Effector memory CD8-positive, alpha-beta T cell (primary cell): ENCODE data around the gene CASP7.
"Not testable (repeated sequence)": the region's sequence is repeated elsewhere in the genome, so short reads cannot be mapped to it uniquely, and the experiment has no call there.

Source experiments
- ATAC-seq: fragments of 150-1000 bp; cut with Tn5 transposase; replicated peaks from 2 replicates; pipeline ENCODE4 v1.10.0; 2021; ENCODE audit warnings: mild to moderate bottlenecking, moderate library complexity
- DNase-seq, 3 experiments: peaks; one replicate each; pipeline ENCODE4 v3.0.0; 2021
- H3K27ac Mint-ChIP-seq, 2 donors: one replicate each; pipeline ENCODE4 v1.8.0; 2022; ENCODE audit warnings: mild to moderate bottlenecking in 2 of 2, mixed read lengths in 2 of 2, moderate library complexity in 2 of 2
- H3K27me3 Mint-ChIP-seq, 2 donors: one replicate each; pipeline ENCODE4 v1.8.0; 2022; ENCODE audit warnings: mixed read lengths in 2 of 2
- H3K36me3 Mint-ChIP-seq: one replicate; pipeline ENCODE4 v1.8.0; 2022; ENCODE audit warnings: mild to moderate bottlenecking, moderate library complexity, mixed read lengths; ENCODE audit not compliant: insufficient read depth
- H3K4me1 Mint-ChIP-seq, 2 donors: one replicate each; pipeline ENCODE4 v1.8.0; 2022; ENCODE audit warnings: low read depth in 2 of 2, mixed read lengths in 2 of 2
- H3K4me3 Mint-ChIP-seq, 2 donors: one replicate each; pipeline ENCODE4 v1.8.0; 2022; ENCODE audit warnings: mild to moderate bottlenecking in 2 of 2, mixed read lengths in 2 of 2, moderate library complexity in 2 of 2
- H3K9me3 Mint-ChIP-seq, 2 donors: one replicate each; pipeline ENCODE4 v1.8.0; 2022; ENCODE audit warnings: mixed read lengths in 2 of 2

Gene CASP7

GRCh38 chr10:113651898-113652297 lies 27.8 kb upstream of the CASP7 start:
- DNase-seq = no peak

GRCh38 chr10:113652456-113652855 lies 27.3 kb upstream of the CASP7 start:
- H3K36me3 Mint-ChIP-seq, ATAC-seq, H3K4me1 Mint-ChIP-seq, H3K27ac Mint-ChIP-seq, DNase-seq, H3K4me3 Mint-ChIP-seq, H3K9me3 Mint-ChIP-seq: not testable (repeated sequence)
- peaks cover 39 to 71% of the 10 kb centered on the region in 2 donors for H3K27me3 Mint-ChIP-seq

More at GRCh38 chr10:113651898-113652297, 27.8 kb upstream of the CASP7 start:
- Mint-ChIP-seq H3K4me3 (no peak overlapping the region), H3K27ac (no peak overlapping the region), H3K4me1 (no peaks in the 10 kb centered on the region), H3K9me3 (no peaks in the 10 kb centered on the region), H3K27me3 (peaks cover 42 to 76% of the 10 kb centered on the region in 2 donors), H3K36me3 (no peaks in the 10 kb centered on the region)
- ATAC-seq = no peak

- Mint-ChIP-seq H3K36me3 (no peaks in the 10 kb centered on the region), H3K27me3 (peaks cover 31 to 40% of the 10 kb centered on the region in 2 donors), H3K9me3 (no peaks in the 10 kb centered on the region), H3K4me1 (no peaks in the 10 kb centered on the region), H3K4me3 (no peak overlapping the region), H3K27ac (no peak overlapping the region)
- no peak for ATAC-seq
- DNase-seq = no peak
Measured at GRCh38 chr10:113656896-113657295, 22.8 kb upstream of the CASP7 start.

- no peak overlapping the region for H3K4me3 Mint-ChIP-seq
- ATAC-seq (no peak), DNase-seq (no peak)
- no peaks in the 10 kb centered on the region for H3K36me3 Mint-ChIP-seq
- peaks cover 29 to 36% of the 10 kb centered on the region in 2 donors for H3K27me3 Mint-ChIP-seq
- no peak overlapping the region for H3K27ac Mint-ChIP-seq
- no peaks in the 10 kb centered on the region for H3K4me1 Mint-ChIP-seq
- H3K9me3 Mint-ChIP-seq = no peaks in the 10 kb centered on the region
Measured at GRCh38 chr10:113657544-113657943, 22.2 kb upstream of the CASP7 start.

- H3K27ac Mint-ChIP-seq = no peak overlapping the region
- peaks cover 9 to 20% of the 10 kb centered on the region in 2 donors for H3K27me3 Mint-ChIP-seq
- DNase-seq (no peak), ATAC-seq (no peak)
- H3K4me3 Mint-ChIP-seq = no peak overlapping the region
- H3K36me3 Mint-ChIP-seq = no peaks in the 10 kb centered on the region
- H3K4me1 Mint-ChIP-seq = no peaks in the 10 kb centered on the region
- H3K9me3 Mint-ChIP-seq = no peaks in the 10 kb centered on the region
Measured at GRCh38 chr10:113661332-113661731, 18.4 kb upstream of the CASP7 start.

GRCh38 chr10:113663142-113663541 lies 16.6 kb upstream of the CASP7 start:
- no peaks in the 10 kb centered on the region for H3K4me1 Mint-ChIP-seq
- no peak overlapping the region for H3K4me3 Mint-ChIP-seq
- H3K36me3 Mint-ChIP-seq = no peaks in the 10 kb centered on the region
- peaks cover 15 to 25% of the 10 kb centered on the region in 2 donors for H3K27me3 Mint-ChIP-seq
- DNase-seq (no peak), ATAC-seq (no peak)
- no peak overlapping the region for H3K27ac Mint-ChIP-seq
- no peaks in the 10 kb centered on the region for H3K9me3 Mint-ChIP-seq

- H3K9me3 Mint-ChIP-seq = no peaks in the 10 kb centered on the region
- no peak within 1 kb of the TSS for H3K4me3 Mint-ChIP-seq
- H3K36me3 Mint-ChIP-seq = no peaks in the 10 kb centered on the region
- peaks cover 15 to 28% of the 10 kb centered on the region in 2 donors for H3K27me3 Mint-ChIP-seq
- no peak for DNase-seq
- H3K27ac Mint-ChIP-seq = no peak within 1 kb of the TSS
- H3K4me1 Mint-ChIP-seq = no peaks in the 10 kb centered on the region
- ATAC-seq = no peak
Measured at GRCh38 chr10:113663908-113664307, 15.8 kb upstream of the CASP7 start, which contains the start of gene NRAP. Gene NRAP, minus strand, starts transcription at chr10:113664041. Its CDS starts 159 bp downstream, at chr10:113663882.

GRCh38 chr10:113665352-113665751 lies 14.4 kb upstream of the CASP7 start:
- ATAC-seq = no peak
- H3K4me1 Mint-ChIP-seq = no peaks in the 10 kb centered on the region
- DNase-seq = no peak

GRCh38 chr10:113665806-113666354 lies 13.8 kb upstream of the CASP7 start:
- Mint-ChIP-seq H3K36me3 (no peaks in the 10 kb centered on the region), H3K4me3 (no peak overlapping the region), H3K4me1 (no peaks in the 10 kb centered on the region), H3K27me3 (peaks cover 19 to 33% of the 10 kb centered on the region in 2 donors), H3K9me3 (no peaks in the 10 kb centered on the region), H3K27ac (no peak overlapping the region)
- ATAC-seq (no peak), DNase-seq (no peak)

More at GRCh38 chr10:113665352-113665751, 14.4 kb upstream of the CASP7 start:
- peaks cover 15 to 28% of the 10 kb centered on the region in 2 donors for H3K27me3 Mint-ChIP-seq
- no peaks in the 10 kb centered on the region for H3K36me3 Mint-ChIP-seq
- H3K27ac Mint-ChIP-seq = no peak overlapping the region
- no peak overlapping the region for H3K4me3 Mint-ChIP-seq
- H3K9me3 Mint-ChIP-seq = no peaks in the 10 kb centered on the region

- H3K27me3 Mint-ChIP-seq = peaks cover 21 to 35% of the 10 kb centered on the region in 2 donors
- no peaks in the 10 kb centered on the region for H3K9me3 Mint-ChIP-seq
- H3K4me1 Mint-ChIP-seq = no peaks in the 10 kb centered on the region
- H3K36me3 Mint-ChIP-seq = no peaks in the 10 kb centered on the region
- no peak overlapping the region for H3K4me3 Mint-ChIP-seq
- ATAC-seq (no peak), DNase-seq (no peak)
- no peak overlapping the region for H3K27ac Mint-ChIP-seq
Measured at GRCh38 chr10:113666682-113667252, 12.9 kb upstream of the CASP7 start.

- DNase-seq (peak; percentile 5 to 17 (median 6)), ATAC-seq (peak; percentile 17)
- Mint-ChIP-seq H3K4me3 (peak overlapping the region; percentile 95 to 99), H3K4me1 (peaks cover 44 to 54% of the 10 kb centered on the region in 2 donors), H3K27ac (peak overlapping the region; percentile 82 to 97), H3K36me3 (peaks cover 15% of the 10 kb centered on the region), H3K9me3 (no peaks in the 10 kb centered on the region), H3K27me3 (no peaks in the 10 kb centered on the region)
Measured at GRCh38 chr10:113680190-113681111, 739 bp downstream of the CASP7 start.

GRCh38 chr10:113681533-113682470 lies 2.1 kb downstream of the CASP7 start:
- H3K4me3 Mint-ChIP-seq = peak overlapping the region; percentile 95 to 99

GRCh38 chr10:113683300-113683699 lies 3.6 kb downstream of the CASP7 start:
- peaks cover 15% of the 10 kb centered on the region for H3K36me3 Mint-ChIP-seq
- H3K4me3 Mint-ChIP-seq = no peak overlapping the region
- ATAC-seq (no peak), DNase-seq (no peak)
- no peak overlapping the region for H3K27ac Mint-ChIP-seq
- H3K9me3 Mint-ChIP-seq = peaks cover 3 to 13% of the 10 kb centered on the region in 2 donors
- no peaks in the 10 kb centered on the region for H3K27me3 Mint-ChIP-seq
- H3K4me1 Mint-ChIP-seq = peaks cover 52 to 65% of the 10 kb centered on the region in 2 donors

More at GRCh38 chr10:113681533-113682470, 2.1 kb downstream of the CASP7 start:
- peak in 2 of 3 experiments; percentile 13 for DNase-seq
- Mint-ChIP-seq H3K9me3 (no peaks in the 10 kb centered on the region), H3K36me3 (peaks cover 15% of the 10 kb centered on the region), H3K27ac (peak overlapping the region; percentile 82 to 97), H3K4me1 (peaks cover 44 to 59% of the 10 kb centered on the region in 2 donors), H3K27me3 (no peaks in the 10 kb centered on the region)
- peak; percentile 36 for ATAC-seq
